ENCODE results near the gene RBKS.

RBKS gene

DNA sequence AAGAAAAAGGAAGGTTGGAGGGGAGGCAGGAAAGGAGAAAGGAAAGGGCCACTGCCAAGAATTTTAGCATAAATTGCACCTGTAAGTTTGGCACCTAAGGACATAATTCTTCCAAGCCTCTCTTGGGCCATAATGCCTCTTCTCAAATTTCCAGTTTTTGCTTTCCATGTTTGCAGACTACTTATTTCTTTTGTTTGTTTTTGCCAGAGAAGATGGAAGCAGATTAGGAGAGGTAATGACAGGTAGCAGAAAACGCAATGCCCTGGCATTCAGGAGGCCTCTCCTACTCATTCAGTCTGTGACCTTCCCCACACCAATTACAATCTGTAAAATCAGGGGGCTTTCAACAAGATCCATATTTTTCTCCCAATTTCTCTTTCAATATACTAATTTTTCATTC is 61.9 kb downstream of the RBKS start:
- DNase-seq = no peak

GRCh38 chr2:27824401-27824800 is 65.8 kb downstream of the RBKS start:
- DNase-seq = no peak

DNA sequence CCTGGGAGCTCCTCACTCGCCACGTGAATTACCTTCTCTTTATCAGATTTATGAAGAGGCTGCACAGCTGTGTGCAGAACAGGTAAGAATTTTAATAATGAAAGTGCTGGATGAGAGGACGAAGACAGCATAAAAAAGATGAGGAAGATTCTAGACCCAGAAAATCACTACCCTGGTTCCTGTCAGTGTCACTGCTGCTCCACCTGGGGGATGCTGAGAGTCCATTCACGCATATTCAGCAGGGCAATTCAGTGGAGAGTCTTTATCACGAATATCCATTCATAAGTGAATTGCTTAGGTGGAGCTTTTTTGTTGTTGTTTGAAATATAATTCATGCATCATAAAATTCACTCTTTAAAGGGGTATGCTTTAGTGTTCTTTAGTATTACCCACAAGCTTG is 66.6 kb downstream of the RBKS start:
- DNase-seq = no peak

- no peak for DNase-seq
Measured at GRCh38 chr2:27823135-27823534, 67.1 kb downstream of the RBKS start.

DNA sequence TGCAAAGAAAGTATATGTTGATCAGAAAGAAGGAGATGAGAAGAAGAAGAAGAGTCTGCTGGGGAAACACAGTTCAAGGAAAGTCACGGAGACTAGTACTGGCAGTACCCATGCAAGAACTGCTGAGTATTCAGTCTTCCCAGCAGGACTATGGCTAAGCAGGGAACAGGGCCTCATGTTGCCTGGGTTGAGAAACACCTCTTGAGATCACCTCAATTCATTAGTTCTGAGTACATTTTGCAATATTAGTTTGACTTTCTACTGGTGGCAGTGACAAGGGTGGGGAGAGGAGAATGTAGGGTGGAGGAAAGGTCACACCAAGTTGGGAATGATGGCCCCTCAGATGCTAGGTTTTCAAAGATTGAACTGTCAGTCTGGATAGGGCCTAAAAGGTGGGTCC is 68.1 kb downstream of the RBKS start:
- no peak for DNase-seq

- no peak for DNase-seq
Measured at GRCh38 chr2:27815860-27816438, 74.2 kb downstream of the RBKS start.

DNA sequence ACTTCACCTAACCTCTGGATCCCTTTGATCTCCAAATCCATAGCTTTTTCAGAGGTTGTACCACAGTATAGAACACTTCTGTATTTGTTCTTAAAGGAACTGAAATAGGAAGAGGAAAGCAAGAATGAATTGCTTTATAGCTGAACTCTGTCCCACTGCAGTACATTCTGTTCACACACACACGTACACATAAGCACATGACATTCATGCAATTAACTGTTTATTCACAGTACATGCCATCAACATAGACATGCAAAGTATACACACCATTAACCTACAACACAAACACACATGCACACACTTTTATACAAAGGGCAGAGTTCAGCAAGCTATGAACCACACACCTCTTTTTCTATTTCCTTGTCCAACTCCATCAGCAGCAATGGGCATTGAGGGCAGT is 75.4 kb downstream of the RBKS start:
- DNase-seq = no peak

- no peak for DNase-seq
Measured at GRCh38 chr2:27811768-27812167, 78.4 kb downstream of the RBKS start.

DNA sequence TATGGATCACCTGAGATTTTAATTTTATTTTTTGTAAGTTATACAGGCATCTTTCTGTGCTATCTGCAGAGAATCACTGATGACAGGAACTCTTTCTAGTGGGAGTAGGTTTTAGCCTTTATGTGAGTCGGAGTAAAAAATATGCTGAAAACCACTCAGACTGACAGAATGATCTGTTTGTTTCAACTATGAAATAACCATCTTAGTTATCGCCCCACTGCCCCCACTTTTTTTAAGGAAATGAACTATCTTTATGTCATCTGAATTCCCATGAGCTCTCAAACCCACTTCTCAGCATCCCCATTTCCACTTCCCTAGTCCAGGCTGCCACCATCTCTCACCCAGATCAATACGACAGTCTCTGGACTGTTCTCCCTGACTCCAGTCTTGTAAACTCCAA is 79.7 kb downstream of the RBKS start:
- no peak for DNase-seq

DNA sequence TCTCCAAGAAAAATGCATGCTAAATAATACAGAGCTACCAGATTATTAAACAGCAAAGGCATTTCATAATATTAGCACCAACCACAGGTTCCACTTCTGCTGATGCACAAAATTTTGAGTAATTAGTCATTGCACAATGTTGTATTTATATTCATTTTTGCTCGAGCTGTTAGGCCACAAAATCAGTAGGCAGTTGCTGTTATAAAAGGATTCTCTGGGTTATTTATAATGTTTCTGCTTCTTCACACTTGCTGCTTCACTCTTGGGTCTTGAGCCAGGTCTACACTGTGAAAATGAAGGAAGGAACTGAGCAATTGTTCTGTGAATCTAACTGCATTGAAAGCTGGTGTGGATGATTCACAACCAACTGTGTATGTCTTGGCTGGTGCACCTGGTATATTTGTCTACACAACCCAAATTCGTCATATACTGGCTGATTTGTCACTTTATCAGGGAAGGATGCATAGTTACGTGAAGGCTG is 80.4 kb downstream of the RBKS start:
- no peak for DNase-seq

DNA sequence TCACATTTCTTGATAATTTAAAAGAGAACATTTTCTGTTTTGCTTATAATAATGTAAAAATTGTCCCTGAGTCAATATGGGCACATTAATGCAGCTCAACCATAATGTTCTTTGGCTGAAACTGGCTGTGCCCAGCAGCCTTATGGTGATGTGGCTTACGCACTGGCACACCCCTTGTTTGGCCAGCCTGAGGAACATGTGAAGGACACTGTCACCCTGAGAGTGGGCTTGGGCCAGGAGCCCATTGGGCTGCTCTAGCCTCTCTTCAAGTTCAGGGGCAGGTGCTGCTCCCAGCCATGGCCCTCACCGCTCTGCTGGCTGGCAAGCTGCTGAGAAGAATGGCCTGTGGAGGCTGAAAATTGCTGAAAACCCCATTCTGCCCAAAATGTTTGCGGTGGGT is 81.2 kb downstream of the RBKS start:
- no peak for DNase-seq

DNA sequence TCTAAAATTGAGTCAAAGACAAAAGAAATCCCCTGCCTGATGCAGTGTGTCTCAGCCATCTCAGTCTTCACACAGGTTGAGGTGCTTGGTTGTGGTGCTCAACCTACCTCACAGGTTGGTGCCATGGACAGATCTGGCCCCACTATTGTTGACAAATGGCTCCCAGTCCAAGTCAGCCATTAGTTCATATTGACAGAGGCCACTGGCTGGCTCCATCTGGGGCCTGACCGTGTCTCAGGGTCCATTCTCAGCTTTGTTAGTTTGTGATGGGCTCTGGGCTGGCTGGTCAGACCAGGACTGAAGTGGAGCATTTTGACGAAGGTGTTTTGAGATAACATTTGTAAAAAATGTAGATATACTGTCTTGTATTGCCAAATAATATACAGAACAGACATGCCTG is 81.8 kb downstream of the RBKS start:
- no peak for DNase-seq

GRCh38 chr2:27807476-27807875 is 82.7 kb downstream of the RBKS start:
- DNase-seq = no peak

DNA sequence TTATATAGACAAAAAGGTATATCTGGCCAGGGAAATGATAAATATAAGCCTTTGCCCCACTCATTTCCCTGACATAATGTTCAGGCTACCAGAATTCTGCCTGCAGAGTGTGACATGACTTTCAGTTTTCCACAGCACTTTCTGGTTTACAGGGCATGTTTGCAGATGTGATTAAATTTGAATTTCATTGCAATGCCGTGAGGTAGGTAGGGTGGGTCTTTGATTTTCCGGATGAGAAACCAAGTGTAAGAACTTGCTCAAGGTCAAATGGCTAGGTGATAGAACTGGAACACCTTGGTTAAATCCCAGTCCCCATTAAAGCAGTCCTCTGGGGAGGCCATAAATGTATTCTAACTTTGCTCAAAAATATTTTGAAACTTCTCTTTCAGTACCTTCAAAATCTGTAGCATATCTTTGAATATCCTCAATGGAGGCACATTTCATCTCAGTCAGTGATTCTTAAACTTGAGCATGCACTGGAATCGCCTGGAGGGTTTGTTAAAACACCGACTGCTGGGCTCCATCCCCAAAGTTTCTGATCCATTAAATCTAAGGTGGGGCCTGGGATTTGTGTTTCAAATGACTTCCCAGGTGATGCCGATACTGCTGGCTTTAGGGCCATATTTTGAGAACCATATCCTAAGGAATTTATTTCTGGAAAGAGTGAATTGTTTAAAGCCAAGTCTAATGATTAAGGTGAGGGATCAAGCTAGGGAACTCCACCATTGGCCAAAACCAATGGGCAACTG is 83.7 kb downstream of the RBKS start:
- DNase-seq = no peak

- no peak for DNase-seq
Measured at GRCh38 chr2:27805180-27805579, 85.0 kb downstream of the RBKS start.

- DNase-seq = no peak
Measured at GRCh38 chr2:27804146-27804545, 86.0 kb downstream of the RBKS start.

DNA sequence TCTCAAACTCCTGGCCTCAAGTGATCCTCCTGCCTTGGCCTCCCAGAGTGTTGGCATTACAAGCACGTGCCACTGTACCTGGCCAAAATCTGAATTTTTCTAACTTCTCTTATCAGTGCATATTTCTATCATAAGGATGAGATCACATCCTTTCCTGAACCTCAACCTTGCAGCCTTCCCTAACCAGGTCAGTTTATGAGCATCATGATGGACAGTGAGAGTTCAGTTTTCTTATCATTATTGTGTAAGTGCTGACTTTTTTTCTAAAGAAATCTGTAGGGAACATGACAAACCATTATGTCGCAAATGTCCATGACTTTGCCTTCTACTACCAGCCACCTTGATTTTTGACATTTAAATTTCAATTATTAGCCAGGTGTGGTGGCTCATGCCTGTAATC is 87.1 kb downstream of the RBKS start:
- DNase-seq = no peak

- no peak for DNase-seq
Measured at GRCh38 chr2:27802547-27802946, 87.6 kb downstream of the RBKS start.

GRCh38 chr2:27800856-27801255 is 89.3 kb downstream of the RBKS start:
- DNase-seq = no peak

GRCh38 chr2:27799646-27800010 is 90.6 kb downstream of the RBKS start:
- DNase-seq = no peak

DNA sequence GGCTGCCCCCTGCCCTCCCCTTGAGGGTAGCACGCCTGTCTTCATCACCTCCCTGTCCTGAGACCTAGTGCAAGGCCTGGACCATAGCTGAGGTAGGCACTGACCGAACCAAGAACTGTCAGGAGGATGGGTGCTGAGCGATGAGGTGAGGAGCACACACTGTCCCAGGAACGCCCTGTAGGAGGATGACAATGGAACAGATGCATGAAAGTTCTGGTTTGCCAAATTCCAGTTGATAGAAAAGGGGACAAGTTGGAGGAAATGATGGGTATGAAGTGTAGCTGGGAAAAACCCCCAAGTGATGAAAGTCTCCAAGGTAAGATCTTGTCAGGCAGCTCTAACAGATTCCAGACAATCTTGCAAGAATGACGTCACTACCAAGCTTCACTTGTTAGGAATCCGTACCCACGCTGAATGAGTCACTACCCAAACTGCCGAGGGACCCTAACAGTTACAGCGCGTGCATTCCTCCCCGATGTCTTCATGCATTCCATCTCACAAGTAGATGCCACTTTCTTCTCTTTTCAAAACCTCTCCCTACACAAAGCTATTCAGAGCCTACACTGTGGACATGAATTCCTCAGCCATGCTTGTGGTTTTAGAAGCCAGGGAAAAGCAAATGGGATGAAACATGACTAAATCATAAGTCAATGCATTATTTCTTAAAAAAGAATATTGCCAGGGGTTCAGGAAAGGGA is 91.1 kb downstream of the RBKS start:
- DNase-seq = no peak

- DNase-seq = no peak
Measured at GRCh38 chr2:27798486-27798885, 91.7 kb downstream of the RBKS start.

DNA sequence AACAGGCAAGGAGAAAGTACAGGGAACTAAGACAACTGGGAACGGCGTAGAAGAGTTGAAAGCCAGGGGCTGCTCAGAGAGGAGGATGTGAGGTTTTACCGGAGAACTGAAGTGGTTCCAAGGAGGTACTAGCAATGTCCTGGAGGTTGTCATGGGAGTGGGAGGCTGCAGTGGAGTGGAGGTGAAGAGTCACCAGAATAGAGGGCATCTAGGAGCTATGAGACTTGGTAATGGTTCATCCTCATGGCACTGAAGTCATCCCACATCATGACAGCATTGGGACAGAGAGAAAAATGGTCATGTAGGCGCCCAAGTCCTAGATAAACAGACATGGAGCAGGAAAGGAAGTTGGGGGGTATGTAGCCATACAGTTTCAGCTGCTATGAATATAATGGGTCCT is 92.3 kb downstream of the RBKS start:
- no peak for DNase-seq

All from activated effector memory CD4-positive, alpha-beta T cell treated with Interleukin-2 at 50 U/mL for 16 hours (primary cell).